Measurements from ENCODE around the gene ACYP2. TPM values are rescaled to one million over a fixed set of nuclear protein-coding genes. Genes with fewer than 3 reads are reported as not detected.
"Not testable (repeated sequence)": the region's sequence is repeated elsewhere in the genome, so short reads cannot be mapped to it uniquely, and the experiment has no call there.

Gene ACYP2
- polyA plus RNA-seq, 2 donors, result 12.6 to 14.1 TPM

- Histone ChIP-seq H3K4me3 (ENCODE audit: low read depth in 1 of 2, low read length in 2 of 2) (no peak overlapping the region), H3K27ac (ENCODE audit: low read depth in 2 of 2, low read length in 1 of 2) (no peak overlapping the region), H3K4me1 (ENCODE audit: control insufficient read depth in 2 of 2, insufficient read depth in 2 of 2, low read length in 1 of 2) (no peaks in the 10 kb centered on the region), H3K9me3 (ENCODE audit: control insufficient read depth in 2 of 2, insufficient read depth in 1 of 2, low read depth in 1 of 2, low read length in 1 of 2) (no peaks in the 10 kb centered on the region), H3K27me3 (ENCODE audit: control insufficient read depth in 1 of 2, insufficient read depth in 2 of 2, low read length in 2 of 2) (no peaks in the 10 kb centered on the region), H3K36me3 (ENCODE audit: control insufficient read depth in 2 of 2, insufficient read depth in 2 of 2, low read length in 1 of 2) (no peaks in the 10 kb centered on the region)
- 52 to 58% methylated on average over 1 of the region's 1 CpG for WGBS, 2 donors
These were observed 159.4 kb downstream of the ACYP2 start for GRCh38 chr2:54274781-54275242.

DNA sequence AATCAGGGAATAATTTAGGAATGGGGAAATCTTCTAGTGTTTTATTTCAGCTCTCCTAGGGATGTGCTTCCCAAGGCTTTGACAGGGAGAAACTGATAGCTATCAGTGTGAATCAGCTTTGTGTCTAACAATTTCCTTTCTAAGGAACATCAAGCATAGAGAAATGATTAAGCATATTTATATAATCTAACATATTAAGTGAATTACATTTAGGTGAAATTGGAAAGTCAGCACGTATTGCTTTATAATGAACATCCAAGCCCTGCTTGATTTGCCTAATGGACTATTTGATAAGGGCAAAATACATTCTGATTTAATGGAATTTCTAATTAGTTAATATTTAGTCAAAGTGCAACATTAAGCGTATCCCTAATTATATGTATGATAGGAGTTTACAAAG lies 160.1 kb downstream of the ACYP2 start:
- 63 to 74% methylated on average over 2 of the region's 2 CpGs for WGBS, 2 donors

GRCh38 chr2:54279385-54279784 lies 164.0 kb downstream of the ACYP2 start:
- Histone ChIP-seq H3K4me1 (ENCODE audit: control insufficient read depth in 2 of 2, insufficient read depth in 2 of 2, low read length in 1 of 2) (no peaks in the 10 kb centered on the region), H3K9me3 (ENCODE audit: control insufficient read depth in 2 of 2, insufficient read depth in 1 of 2, low read depth in 1 of 2, low read length in 1 of 2) (no peaks in the 10 kb centered on the region), H3K36me3 (ENCODE audit: control insufficient read depth in 2 of 2, insufficient read depth in 2 of 2, low read length in 1 of 2) (no peaks in the 10 kb centered on the region), H3K4me3 (ENCODE audit: low read depth in 1 of 2, low read length in 2 of 2) (no peak overlapping the region), H3K27me3 (ENCODE audit: control insufficient read depth in 1 of 2, insufficient read depth in 2 of 2, low read length in 2 of 2) (no peaks in the 10 kb centered on the region), H3K27ac (ENCODE audit: low read depth in 2 of 2, low read length in 1 of 2) (no peak overlapping the region)
- WGBS, 2 donors, result 85 to 92% methylated on average over 2 of the region's 2 CpGs

More for the DNA sequence above, 160.1 kb downstream of the ACYP2 start:
- Histone ChIP-seq H3K36me3 (ENCODE audit: control insufficient read depth in 2 of 2, insufficient read depth in 2 of 2, low read length in 1 of 2) (no peaks in the 10 kb centered on the region), H3K4me1 (ENCODE audit: control insufficient read depth in 2 of 2, insufficient read depth in 2 of 2, low read length in 1 of 2) (no peaks in the 10 kb centered on the region), H3K27ac (ENCODE audit: low read depth in 2 of 2, low read length in 1 of 2) (no peak overlapping the region), H3K4me3 (ENCODE audit: low read depth in 1 of 2, low read length in 2 of 2) (no peak overlapping the region), H3K27me3 (ENCODE audit: control insufficient read depth in 1 of 2, insufficient read depth in 2 of 2, low read length in 2 of 2) (no peaks in the 10 kb centered on the region), H3K9me3 (ENCODE audit: control insufficient read depth in 2 of 2, insufficient read depth in 1 of 2, low read depth in 1 of 2, low read length in 1 of 2) (no peaks in the 10 kb centered on the region)

DNA sequence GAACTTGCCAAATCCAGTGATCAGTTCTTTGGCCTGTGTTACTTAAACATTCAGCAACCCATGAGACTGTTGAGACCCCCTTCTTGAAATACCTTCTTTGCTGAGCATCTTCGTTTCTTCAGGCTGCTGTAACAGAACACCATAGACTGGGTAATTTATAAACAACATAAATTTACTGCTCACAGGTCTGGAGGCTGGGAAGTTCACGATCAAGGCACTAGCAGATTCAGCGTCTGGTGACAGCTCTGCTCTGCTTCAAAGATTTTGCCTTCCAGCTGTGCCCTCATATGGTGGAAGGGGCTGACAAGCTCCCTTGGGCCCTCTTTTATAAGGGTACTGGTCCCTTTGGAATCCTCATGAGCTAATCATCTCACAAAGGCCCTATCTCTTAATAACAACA lies 169.4 kb downstream of the ACYP2 start:
- WGBS, 2 donors, result 91 to 92% methylated on average over 3 of the region's 3 CpGs
- H3K4me3 ChIP-seq (ENCODE audit: low read depth in 1 of 2, low read length in 2 of 2), result no peak overlapping the region
- no peaks in the 10 kb centered on the region for H3K9me3 ChIP-seq (ENCODE audit: control insufficient read depth in 2 of 2, insufficient read depth in 1 of 2, low read depth in 1 of 2, low read length in 1 of 2)
- H3K27ac ChIP-seq (ENCODE audit: low read depth in 2 of 2, low read length in 1 of 2), result no peak overlapping the region
- H3K36me3 ChIP-seq (ENCODE audit: control insufficient read depth in 2 of 2, insufficient read depth in 2 of 2, low read length in 1 of 2), result no peaks in the 10 kb centered on the region
- no peaks in the 10 kb centered on the region for H3K4me1 ChIP-seq (ENCODE audit: control insufficient read depth in 2 of 2, insufficient read depth in 2 of 2, low read length in 1 of 2)
- no peaks in the 10 kb centered on the region for H3K27me3 ChIP-seq (ENCODE audit: control insufficient read depth in 1 of 2, insufficient read depth in 2 of 2, low read length in 2 of 2)

DNA sequence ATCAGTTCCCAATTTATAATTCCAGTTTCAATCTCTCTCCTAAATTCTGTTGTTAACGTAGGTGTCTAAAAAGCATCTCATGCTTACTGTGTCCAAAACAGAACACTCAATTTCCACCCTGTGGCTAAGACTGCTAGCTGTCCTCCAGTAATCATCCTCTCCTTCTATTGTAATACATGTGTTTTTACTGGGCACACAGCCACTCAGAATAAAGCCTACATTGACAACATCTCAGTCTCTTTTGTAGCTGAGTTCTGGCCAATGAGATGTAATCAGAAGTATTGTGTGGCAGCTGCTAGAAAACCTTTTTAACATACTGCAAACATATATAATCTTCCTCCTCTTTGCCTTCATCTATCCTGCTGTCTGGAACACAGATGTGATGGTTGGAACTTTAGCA lies 170.0 kb downstream of the ACYP2 start:
- H3K27ac ChIP-seq (ENCODE audit: low read depth in 2 of 2, low read length in 1 of 2), result no peak overlapping the region
- H3K4me3 ChIP-seq (ENCODE audit: low read depth in 1 of 2, low read length in 2 of 2), result no peak overlapping the region
- H3K4me1 ChIP-seq (ENCODE audit: control insufficient read depth in 2 of 2, insufficient read depth in 2 of 2, low read length in 1 of 2), result no peaks in the 10 kb centered on the region
- WGBS, 2 donors, result 95 to 98% methylated on average over 1 of the region's 1 CpG
- H3K36me3 ChIP-seq (ENCODE audit: control insufficient read depth in 2 of 2, insufficient read depth in 2 of 2, low read length in 1 of 2), result no peaks in the 10 kb centered on the region
- H3K9me3 ChIP-seq (ENCODE audit: control insufficient read depth in 2 of 2, insufficient read depth in 1 of 2, low read depth in 1 of 2, low read length in 1 of 2), result no peaks in the 10 kb centered on the region
- no peaks in the 10 kb centered on the region for H3K27me3 ChIP-seq (ENCODE audit: control insufficient read depth in 1 of 2, insufficient read depth in 2 of 2, low read length in 2 of 2)

DNA sequence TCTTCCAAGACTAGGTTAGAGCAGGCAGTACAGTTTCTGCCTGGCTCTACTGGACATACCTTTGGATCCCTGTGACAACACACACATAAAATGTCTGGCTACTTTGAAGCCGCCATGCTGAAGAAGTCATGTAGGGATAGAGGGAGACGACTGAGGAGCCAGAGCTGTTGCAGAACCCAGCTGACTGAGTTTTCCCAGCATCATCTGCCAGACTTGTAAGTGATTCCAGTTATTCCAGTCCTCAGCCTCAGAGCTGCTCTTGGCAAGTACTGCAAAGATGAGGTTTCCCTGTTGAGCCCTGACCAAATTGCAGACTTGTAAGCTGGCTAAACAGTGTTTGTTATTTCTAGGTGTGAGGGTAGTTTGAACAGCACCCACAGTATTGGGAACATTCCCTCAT lies 172.1 kb downstream of the ACYP2 start:
- WGBS, 2 donors, result 76 to 77% methylated on average over 2 of the region's 2 CpGs
- Histone ChIP-seq H3K4me3 (ENCODE audit: low read depth in 1 of 2, low read length in 2 of 2) (no peak overlapping the region), H3K9me3 (ENCODE audit: control insufficient read depth in 2 of 2, insufficient read depth in 1 of 2, low read depth in 1 of 2, low read length in 1 of 2) (no peaks in the 10 kb centered on the region), H3K4me1 (ENCODE audit: control insufficient read depth in 2 of 2, insufficient read depth in 2 of 2, low read length in 1 of 2) (no peaks in the 10 kb centered on the region), H3K36me3 (ENCODE audit: control insufficient read depth in 2 of 2, insufficient read depth in 2 of 2, low read length in 1 of 2) (no peaks in the 10 kb centered on the region), H3K27me3 (ENCODE audit: control insufficient read depth in 1 of 2, insufficient read depth in 2 of 2, low read length in 2 of 2) (no peaks in the 10 kb centered on the region), H3K27ac (ENCODE audit: low read depth in 2 of 2, low read length in 1 of 2) (no peak overlapping the region)

DNA sequence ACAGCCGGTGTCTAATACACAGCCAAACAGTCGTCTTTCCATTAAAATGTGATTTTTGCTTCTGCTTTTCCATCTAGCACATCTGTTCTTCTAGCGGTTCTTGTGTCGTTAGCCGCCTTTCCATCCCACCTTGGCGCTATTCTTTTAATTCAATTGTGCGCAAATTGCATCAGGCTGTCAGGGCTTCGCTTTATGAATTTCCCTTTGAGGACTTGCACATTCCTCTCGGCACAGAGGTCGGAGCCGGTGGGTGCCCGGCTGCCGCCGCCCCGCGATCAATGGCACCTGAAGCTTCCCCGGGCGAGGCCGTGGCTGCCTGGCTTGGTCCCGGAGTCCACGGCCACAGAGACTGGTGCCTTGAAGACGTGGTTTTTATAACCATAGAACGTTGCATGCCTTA lies 174.5 kb downstream of the ACYP2 start:
- H3K9me3 ChIP-seq (ENCODE audit: control insufficient read depth in 2 of 2, insufficient read depth in 1 of 2, low read depth in 1 of 2, low read length in 1 of 2), result no peaks in the 10 kb centered on the region
- no peak overlapping the region for H3K4me3 ChIP-seq (ENCODE audit: low read depth in 1 of 2, low read length in 2 of 2)
- 62 to 66% methylated on average over 23 of the region's 23 CpGs for WGBS, 2 donors
- H3K4me1 ChIP-seq (ENCODE audit: control insufficient read depth in 2 of 2, insufficient read depth in 2 of 2, low read length in 1 of 2), result no peaks in the 10 kb centered on the region
- no peaks in the 10 kb centered on the region for H3K27me3 ChIP-seq (ENCODE audit: control insufficient read depth in 1 of 2, insufficient read depth in 2 of 2, low read length in 2 of 2)
- no peak overlapping the region for H3K27ac ChIP-seq (ENCODE audit: low read depth in 2 of 2, low read length in 1 of 2)
- H3K36me3 ChIP-seq (ENCODE audit: control insufficient read depth in 2 of 2, insufficient read depth in 2 of 2, low read length in 1 of 2), result no peaks in the 10 kb centered on the region

DNA sequence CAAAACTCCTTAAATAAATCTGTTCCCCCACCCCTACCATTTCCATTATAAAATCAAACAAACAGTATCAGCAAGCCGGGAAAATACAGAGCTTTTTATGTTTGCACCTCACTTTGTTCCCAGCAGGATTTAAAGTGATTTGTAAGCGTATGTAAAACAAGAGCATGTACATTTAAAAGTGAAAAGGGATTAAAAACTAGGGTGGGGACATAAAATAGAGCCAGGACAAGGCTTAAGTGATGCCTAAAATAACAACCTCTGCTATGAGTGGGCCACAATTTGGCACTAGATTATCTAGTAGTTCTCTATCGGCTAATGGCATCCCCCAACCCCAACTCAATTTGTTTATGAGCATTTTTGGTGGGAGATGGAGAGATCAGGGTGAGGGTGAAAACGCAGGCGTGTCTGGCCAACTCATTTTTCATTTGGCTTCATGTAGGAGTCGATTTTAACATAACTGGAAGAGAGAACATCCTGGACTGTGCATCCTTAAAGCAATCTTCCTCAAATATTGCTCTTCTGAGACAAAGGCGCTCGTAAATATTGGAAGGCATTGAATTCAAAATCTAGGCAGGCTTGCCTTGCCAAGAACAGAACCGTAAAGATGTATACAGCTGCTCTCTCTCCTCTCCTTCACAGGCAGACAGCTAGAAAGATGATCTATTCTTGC lies 175.1 kb downstream of the ACYP2 start:
- 59 to 71% methylated on average over 9 of the region's 9 CpGs for WGBS, 2 donors
- no peak overlapping the region for H3K4me3 ChIP-seq (ENCODE audit: low read depth in 1 of 2, low read length in 2 of 2)
- no peaks in the 10 kb centered on the region for H3K27me3 ChIP-seq (ENCODE audit: control insufficient read depth in 1 of 2, insufficient read depth in 2 of 2, low read length in 2 of 2)
- no peaks in the 10 kb centered on the region for H3K9me3 ChIP-seq (ENCODE audit: control insufficient read depth in 2 of 2, insufficient read depth in 1 of 2, low read depth in 1 of 2, low read length in 1 of 2)
- H3K4me1 ChIP-seq (ENCODE audit: control insufficient read depth in 2 of 2, insufficient read depth in 2 of 2, low read length in 1 of 2), result no peaks in the 10 kb centered on the region
- H3K27ac ChIP-seq (ENCODE audit: low read depth in 2 of 2, low read length in 1 of 2), result no peak overlapping the region
- H3K36me3 ChIP-seq (ENCODE audit: control insufficient read depth in 2 of 2, insufficient read depth in 2 of 2, low read length in 1 of 2), result no peaks in the 10 kb centered on the region

DNA sequence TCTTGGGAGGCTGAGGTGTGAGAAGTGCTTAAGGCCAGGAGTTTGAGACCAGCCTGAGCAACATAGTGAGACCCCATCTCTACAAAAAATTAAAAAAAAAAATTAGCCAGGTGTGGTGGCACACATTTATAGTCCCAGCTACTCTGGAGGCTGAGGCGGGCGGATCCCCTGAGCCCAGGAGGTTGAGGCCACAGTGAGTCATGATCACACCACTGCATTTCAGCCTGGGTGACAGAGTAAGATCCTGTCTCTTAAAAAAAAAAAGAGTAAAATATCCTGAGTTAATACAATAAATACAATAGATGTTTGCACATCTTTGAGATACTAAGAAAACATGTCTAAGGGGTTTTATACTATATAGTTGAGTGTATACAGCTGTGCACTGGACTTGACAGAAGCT lies 179.2 kb downstream of the ACYP2 start:
- 90 to 91% methylated on average over 2 of the region's 2 CpGs for WGBS, 2 donors
- H3K36me3 ChIP-seq (ENCODE audit: control insufficient read depth in 2 of 2, insufficient read depth in 2 of 2, low read length in 1 of 2); H3K4me3 ChIP-seq (ENCODE audit: low read depth in 1 of 2, low read length in 2 of 2); H3K27me3 ChIP-seq (ENCODE audit: control insufficient read depth in 1 of 2, insufficient read depth in 2 of 2, low read length in 2 of 2); H3K9me3 ChIP-seq (ENCODE audit: control insufficient read depth in 2 of 2, insufficient read depth in 1 of 2, low read depth in 1 of 2, low read length in 1 of 2); H3K27ac ChIP-seq (ENCODE audit: low read depth in 2 of 2, low read length in 1 of 2); H3K4me1 ChIP-seq (ENCODE audit: control insufficient read depth in 2 of 2, insufficient read depth in 2 of 2, low read length in 1 of 2): not testable (repeated sequence)

DNA sequence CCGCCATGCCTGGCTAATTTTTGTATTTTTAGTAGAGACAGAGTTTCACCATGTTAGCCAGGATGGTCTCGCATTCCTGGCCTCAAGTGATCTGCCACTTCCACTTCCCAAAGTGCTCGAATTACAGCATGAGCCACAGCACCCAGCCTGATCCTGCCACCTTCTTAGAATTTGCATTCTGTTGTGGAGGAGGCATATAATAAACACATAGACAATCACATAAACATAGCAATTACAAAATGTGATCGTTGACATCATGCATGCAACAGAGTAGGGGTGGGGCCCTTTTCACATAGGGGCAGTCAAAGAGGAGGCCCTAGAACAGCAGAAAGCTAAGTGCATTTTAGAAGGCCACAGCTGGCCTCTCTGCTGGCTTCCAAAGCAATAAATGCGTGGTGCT lies 180.5 kb downstream of the ACYP2 start:
- Histone ChIP-seq H3K4me3 (ENCODE audit: low read depth in 1 of 2, low read length in 2 of 2) (no peak overlapping the region), H3K27me3 (ENCODE audit: control insufficient read depth in 1 of 2, insufficient read depth in 2 of 2, low read length in 2 of 2) (no peaks in the 10 kb centered on the region), H3K9me3 (ENCODE audit: control insufficient read depth in 2 of 2, insufficient read depth in 1 of 2, low read depth in 1 of 2, low read length in 1 of 2) (no peaks in the 10 kb centered on the region), H3K36me3 (ENCODE audit: control insufficient read depth in 2 of 2, insufficient read depth in 2 of 2, low read length in 1 of 2) (no peaks in the 10 kb centered on the region), H3K4me1 (ENCODE audit: control insufficient read depth in 2 of 2, insufficient read depth in 2 of 2, low read length in 1 of 2) (no peaks in the 10 kb centered on the region), H3K27ac (ENCODE audit: low read depth in 2 of 2, low read length in 1 of 2) (no peak overlapping the region)
- 89% methylated on average over 5 of the region's 5 CpGs for WGBS, 2 donors

Measured in esophagus (tissue), 2 donors.